NCI-H460 (cell line): ENCODE results near the gene DNAH14. TPM values are rescaled to one million over a fixed set of nuclear protein-coding genes. Genes with fewer than 3 reads are reported as not detected.
"Not testable (repeated sequence)": the region's sequence is repeated elsewhere in the genome, so short reads cannot be mapped to it uniquely, and the experiment has no call there.

Experiments used
- DNase-seq: peaks from one replicate; pipeline ENCODE4 v3.0.0-alpha.2; 2016; ENCODE audit warnings: low read depth; ENCODE audit errors: extremely low read depth
- polyA plus RNA-seq: library from polyadenylated mRNA; depleted of rRNA; stranded (reverse); fragments of >200 nt; gene quantifications from 2 replicates; pipeline ENCODE4 v1.2.3, GENCODE V29; 2014; cell fraction: nucleus; rRNA removed
- total RNA-seq: library from RNA; depleted of rRNA; stranded (reverse); fragments of >200 nt; shearing (Covaris generic); gene quantifications from 2 replicates; pipeline ENCODE4 v1.2.3, GENCODE V29; 2014; rRNA removed

DNAH14 gene
- 106 and 108 TPM in 2 replicates for total RNA-seq
- 49.4 and 73.1 TPM in 2 replicates for polyA plus RNA-seq

DNA sequence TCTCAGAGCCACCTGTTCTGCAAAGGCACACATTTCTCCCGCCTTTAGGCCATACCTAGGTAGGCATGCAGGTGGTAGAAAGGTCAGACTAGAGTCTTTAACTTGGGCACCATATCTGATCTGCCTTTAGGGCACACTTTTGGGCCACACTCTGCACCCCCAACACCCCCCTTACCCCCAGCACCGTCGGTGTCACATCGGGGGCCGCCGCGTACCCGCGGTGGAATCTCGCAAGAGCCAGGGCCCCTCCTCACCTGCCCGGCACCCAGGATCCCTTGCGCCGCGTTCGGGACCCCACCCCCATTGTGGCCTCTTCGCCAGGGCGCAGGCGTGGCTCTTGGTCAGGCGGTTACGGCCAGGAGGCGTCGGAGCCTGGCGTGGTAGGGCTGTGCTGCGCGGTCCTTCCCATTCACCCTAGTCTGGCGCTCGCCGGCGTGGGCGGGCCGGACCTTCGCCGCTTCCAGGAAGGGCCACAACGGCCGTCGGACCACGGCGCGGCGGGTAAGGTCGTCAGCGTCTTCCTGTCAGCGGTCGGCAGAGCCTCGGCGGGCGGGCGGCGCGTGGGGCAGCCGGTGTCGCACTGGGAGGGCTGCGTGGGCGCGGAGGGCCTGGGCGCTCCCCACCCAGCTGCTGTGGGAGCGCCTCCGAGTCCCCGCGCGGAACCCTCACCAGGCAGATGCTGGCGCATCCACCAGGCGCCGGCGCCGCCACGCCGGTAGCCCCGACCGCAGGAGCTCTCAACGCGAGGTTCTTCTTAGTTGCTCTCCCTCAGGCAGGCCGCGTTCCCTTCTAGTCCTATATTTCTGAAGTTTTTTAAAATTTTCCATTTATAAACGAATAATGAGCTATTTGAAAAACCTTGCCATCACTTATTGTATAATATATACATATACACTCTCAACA is at the start of gene DNAH14:
TSS of gene DNAH14 (plus strand) at position 341 of the 903 bp plus-strand sequence. CDS start 23,028 bp downstream, outside the sequence.
- peak; percentile 79 for DNase-seq

DNA sequence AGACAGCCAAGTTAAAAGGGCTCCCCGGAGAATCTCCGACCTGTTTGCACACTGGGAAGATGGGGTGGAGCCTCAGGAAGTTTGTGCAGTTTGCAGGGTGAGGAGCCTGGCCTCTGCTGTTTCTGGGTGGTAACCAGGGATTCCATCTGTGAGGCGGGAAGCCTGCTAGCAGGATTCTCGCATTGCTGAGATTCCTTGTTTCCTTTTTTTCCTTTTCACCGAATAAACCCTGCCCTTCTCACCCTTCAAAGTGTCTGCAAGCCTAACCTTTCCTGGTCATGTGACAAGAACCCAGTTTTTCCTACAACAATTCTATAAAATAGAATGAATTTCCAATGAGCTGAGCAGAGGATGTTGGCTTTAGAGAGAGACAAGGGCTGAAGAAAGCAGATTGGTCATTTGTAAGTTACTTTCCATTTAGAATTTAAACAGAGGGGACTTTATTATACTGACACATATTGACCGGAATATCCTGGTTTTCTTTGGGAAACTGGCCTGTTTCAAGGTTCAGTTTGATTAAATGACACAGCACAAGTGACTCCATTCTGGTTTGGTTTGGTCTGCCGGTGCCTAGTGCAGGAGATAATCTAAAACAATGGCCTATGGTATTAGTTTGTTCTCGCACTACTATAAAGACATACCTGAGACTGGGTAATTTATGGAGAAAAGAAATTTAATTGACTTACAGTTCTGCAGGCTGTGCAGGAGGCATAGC is 48.7 kb upstream of the DNAH14 start:
- no peak for DNase-seq

DNA sequence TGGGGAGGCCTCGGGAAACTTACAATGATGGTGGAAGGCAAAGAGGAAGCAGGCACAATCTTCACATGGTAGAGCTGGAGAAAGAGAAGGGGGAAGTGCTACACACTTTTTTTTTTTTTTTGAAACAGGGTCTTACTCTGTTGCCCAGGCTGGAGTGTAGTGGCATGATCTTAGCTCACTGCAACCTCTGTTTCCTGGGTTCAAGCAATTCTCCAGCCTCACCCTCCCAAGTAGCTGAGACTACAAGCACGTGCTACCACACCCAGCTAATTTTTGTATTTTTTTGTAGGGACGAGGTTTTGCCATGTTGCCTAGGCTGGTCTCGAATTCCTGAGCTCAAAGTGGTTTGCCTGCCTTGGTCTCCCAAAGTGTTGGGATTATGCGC is 48.2 kb upstream of the DNAH14 start:
- not testable (repeated sequence) for DNase-seq

DNA sequence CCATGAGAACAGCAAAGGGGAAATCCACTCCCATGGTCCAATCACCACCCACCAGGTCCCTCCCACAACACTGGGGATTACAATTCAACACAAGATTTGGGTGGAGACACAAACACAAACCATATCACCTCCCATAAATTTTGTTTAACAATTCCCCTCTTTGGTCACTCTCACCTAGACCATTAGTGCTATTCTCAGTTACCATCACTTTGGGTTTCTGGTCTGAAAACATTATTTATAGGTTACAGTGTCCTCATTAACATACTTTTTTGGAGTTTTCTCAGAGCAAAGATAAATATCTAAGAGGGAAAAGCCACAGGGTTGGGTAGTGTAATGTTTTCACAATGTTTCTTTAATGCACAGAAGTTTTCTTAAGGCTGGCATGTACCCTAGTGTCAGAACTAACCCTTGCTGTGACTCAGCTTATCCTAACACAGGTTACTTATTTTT is 47.7 kb upstream of the DNAH14 start:
- no peak for DNase-seq

DNA sequence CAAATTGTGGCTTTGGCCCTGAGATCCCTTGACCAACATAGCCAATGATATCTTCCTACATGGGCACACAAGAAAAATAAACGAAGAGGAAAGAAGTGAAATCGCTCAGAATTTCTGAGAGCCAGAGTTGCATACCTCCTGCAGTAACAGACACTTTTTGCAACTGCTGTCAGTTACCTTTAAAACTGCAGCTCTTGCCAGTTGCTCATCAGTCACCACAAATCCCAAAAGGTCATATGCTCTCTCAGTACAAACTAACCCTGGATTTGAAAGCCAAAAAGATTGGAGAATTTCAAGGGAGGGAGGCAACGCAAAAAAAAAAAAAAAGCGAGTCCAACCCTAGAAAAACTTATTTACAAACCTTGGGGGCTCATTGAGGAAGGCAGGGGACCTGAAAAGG is 47.2 kb upstream of the DNAH14 start:
- no peak for DNase-seq

DNA sequence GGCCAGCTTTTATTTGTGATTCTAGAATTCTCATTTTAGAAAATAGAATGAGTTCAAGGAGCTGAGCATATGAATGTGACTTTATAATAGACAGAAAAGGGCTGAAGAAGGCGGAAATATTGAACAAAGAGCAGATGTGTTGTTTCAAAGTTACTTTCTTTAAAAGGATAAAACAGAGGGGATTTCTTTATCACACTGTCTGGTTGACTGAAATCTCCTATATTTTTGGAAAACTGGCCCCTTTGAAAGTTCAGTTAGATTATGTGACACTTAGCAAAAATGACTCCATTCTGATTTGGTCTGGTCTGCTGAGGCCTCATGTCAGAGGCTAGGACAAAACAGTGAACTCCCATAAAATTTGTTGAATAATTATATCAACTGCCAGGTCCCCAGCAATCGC is 46.4 kb upstream of the DNAH14 start:
- DNase-seq = no peak

DNA sequence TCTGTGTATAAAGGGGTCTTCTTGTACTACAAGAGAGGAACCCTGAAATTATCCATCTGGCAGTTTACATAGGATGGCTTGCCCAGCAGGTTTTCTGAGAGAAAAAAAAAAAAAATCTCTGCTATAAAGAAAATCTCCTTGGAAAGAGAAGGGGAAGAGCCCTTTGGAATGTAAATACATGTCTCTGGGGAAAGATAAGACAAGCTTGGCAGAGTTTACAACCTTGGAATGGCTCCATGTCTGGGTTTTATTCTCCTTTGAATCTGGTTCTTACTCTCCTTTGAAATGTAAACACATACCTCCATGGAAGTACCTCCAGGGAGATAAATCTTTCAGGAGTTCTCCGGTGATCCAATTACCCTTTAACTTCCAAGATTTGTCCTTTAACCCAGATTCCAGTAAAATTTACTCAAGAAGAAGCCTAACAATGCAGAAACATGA is 45.1 kb upstream of the DNAH14 start:
- DNase-seq = no peak

DNA sequence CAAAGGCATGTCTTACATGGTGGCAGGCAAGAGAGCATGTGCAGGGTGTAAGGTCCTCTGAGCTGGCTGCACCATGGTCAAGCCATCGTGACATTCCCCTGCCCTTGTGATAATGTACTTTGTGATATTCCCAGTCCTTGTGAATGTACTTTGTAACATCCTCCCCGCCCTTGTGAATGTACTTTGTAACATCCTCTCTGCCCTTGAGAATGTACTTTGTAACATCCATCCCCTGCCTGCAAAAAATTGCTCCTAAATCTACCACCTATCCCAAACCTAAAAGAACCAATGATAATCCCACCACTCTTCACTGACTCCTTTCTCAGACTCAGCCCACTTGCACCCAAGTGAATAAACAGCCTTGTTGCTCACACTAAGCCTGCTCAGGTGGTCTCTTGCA is 44.1 kb upstream of the DNAH14 start:
- not testable (repeated sequence) for DNase-seq

DNA sequence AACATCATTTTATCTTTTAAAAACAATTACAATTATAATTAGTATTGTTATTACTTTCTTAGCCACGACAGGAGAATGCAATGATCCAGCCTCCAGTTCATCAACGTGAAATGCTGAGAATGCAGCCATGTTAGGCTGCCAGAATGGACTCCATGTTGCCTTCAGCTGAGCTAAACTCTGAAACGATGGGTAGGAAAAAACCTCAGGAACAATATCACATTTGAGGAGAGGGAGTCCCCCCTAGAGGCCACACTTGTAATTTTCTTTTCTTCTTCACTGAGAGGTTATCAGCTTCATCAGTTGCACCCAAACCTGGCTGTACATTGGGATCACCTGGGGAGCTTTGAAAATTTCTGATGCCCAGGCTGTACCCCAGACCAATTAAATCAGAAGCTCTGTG is 34.6 kb upstream of the DNAH14 start:
- DNase-seq = peak; percentile 16

DNA sequence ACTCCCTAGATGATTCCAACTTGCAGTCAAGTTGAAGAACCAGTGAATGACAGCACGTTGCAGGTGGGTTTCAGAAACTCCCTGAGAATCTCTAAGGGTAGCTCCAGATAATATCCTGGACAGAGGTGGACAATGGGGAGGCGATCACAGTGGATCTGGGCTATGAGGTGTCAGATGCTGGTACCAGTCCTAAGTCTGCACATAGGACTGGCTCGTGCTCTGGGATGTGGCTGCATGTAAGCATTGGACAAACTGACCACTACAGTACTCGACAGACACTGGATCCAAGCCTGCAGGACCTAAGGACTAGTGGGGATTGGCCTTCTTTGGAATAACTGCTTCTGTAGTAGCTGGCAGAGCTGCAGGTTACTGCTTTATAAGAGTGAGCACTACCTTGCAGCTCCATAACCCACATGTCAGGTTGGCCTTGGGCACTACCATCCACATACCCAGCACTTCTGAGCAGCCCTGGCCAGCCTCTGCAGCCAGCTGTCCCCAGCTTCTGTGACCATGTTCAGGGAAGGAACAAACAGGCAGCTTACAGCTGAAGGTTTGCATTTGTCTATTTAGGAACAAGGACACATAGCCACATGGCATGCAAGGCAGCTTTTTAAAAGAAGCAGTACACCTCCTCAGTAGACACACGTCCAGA is 33.2 kb upstream of the DNAH14 start:
- DNase-seq = no peak

DNA sequence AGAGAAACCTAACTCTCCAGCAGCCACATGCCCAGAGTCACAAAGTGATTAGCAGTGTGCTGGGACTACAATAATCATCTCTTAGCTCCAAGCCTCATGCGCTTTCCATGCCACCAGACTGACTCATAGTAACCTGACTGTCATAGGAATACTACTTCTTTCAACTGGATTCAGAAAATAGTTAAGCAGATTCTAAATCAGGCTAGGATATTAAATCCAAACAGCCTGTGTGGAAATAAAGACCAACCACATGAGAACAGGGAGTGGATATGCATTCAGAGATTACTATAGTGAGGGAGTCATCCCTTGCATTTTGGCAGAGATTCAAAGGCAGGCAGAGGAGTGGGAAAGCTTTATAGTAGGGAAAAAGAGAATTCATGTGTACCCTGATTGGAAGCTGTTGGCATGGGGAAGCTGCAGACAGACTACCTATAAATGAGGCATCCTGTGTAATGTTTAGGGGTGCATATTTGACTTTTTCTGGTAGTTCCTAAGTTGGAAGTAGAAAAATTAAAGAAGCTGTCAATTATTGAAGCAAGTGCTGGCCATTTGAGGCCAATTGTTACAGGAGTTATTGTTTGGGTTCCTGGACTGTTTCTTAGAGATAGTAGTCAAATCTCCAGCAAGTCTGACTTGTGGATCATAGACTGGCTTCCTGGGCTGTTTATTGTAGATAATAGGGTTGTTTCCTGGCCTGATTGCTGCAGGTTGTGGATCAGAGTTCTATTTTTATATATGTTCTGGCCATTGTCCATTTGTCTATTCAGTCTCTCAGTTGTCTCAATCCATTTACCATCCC is 31.7 kb upstream of the DNAH14 start:
- DNase-seq = no peak

DNA sequence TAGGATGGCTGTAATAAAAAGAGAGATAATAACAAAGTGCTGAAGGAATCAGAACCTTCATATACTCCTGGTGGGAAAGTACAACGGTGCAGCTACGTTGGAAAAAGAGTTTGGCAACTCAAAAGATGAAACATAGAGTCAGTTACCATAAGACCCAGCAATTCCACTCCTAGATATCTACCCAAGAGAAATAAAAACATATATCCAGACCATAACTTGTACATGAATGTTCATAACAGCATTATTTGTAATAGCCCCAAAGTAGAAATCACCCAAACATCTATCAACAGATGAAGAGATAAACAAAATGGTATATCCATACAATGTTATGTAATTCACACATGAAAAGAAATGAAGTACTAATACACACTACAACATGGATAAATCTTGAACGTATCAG is 30.5 kb upstream of the DNAH14 start:
- DNase-seq = no peak

DNA sequence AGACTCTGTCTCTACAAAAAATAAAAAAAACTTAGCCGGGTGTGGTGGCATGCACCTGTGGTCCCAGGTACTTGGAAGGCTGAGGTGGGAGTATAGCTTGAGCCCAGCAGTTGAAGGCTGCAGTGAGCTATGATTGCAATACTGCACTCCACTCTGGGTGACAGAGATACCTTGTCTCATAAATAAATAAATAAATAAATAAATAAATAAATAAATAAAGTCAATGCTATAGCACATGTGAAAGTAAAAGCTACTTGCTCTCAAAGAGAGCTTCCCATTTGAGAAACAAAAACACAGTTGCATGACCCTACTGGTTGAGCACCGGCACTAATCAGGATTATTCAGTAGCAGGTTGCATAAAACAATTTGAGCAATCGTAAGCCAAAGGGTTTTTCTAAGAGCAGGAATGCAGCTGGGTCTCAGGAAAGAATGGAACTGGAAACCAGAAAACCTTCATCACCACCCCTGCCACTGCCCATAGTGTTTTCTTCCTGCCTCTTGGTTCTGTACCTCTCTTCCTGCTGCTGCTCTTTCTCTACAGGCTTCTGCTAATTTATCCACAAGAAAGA is 29.3 kb upstream of the DNAH14 start:
- no peak for DNase-seq

DNA sequence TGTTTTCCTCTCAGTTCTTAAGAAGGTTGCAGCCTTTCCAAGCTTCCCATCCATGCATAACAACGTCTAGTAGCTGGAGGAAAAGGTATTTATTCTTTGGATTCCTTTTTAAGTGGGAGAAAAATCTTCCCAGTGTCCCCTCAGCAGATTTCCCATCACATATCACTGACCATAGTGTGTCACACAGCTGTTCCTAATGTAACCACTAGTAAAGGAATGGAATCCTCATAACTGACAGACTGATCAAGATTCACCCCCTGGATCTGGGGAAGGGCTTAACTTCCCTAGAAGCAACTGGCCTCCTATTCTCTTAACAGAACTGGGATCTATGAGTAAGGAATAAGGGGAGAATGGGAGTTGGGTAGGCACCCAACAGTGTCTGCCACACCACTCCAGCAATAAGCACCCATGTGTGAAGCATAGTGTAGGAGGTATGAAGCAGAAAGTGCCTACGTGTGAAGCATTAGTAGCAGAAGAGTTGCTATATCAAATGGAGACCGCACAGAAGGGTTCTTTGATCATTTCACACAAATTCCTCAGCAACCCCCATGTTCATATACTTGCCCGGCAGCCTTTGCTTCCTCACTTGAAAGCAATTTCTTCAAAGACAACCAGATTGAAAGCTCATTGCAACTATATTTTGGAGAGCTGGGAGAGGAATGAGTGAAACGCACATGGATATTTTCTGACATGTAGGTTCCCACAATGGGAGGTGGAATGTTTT is 28.2 kb upstream of the DNAH14 start:
- no peak for DNase-seq

DNA sequence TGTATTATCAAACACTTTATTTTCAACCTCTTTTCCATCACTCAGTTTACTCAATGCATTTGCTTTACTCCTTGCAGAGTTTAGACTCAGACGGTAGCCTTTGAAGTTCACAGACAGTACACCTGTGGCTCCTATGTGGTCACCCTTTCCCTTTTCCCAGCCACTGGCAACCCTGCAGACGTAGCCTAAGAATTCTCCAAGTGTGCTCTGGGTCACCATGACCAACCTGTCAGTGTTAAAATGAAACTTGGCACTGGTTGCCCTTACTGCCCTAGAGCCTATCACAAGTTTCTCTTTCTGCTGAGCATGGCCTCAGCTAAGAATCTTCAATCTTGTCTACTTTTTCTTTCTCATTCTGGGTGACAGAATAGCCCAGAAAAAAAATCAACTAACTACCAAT is 25.5 kb upstream of the DNAH14 start:
- no peak for DNase-seq

DNA sequence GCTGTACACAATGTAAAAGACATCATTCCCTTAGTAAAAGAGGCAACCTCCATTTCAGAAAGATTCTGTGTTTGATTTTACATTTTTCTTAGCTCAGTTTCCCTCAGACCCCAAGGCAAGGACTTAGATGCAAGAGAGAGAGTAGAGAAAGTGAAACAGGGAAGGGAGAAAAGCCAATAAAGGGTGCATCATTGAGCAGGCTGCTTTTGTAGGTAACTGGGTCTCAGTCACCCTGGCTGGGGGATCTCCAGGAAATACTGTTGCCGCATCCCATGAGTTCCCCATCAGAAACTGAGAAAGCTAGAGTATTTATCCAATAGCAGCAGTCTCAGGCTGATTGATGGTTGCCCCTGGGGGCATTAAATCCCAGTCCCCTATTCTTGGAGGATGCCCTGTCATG is 23.1 kb upstream of the DNAH14 start:
- no peak for DNase-seq

DNA sequence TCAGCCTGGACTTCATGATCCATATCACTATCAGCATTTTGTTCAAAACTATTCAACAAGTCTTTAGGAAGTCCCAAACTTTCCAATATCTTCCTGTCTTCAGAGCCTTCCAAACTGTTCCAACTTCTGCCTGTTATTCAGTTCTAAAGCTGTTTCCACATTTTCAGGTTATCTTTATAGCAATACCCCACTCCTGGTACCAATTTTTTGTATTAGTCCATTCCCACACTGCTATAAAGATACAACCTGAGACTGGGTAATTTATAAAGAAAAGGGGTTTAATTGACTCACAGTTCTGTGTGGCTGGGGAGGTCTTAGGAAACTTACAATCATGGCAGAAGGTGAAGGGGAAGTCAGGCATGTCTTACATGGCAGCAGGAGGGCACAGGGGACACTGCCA is 18.3 kb upstream of the DNAH14 start:
- no peak for DNase-seq

DNA sequence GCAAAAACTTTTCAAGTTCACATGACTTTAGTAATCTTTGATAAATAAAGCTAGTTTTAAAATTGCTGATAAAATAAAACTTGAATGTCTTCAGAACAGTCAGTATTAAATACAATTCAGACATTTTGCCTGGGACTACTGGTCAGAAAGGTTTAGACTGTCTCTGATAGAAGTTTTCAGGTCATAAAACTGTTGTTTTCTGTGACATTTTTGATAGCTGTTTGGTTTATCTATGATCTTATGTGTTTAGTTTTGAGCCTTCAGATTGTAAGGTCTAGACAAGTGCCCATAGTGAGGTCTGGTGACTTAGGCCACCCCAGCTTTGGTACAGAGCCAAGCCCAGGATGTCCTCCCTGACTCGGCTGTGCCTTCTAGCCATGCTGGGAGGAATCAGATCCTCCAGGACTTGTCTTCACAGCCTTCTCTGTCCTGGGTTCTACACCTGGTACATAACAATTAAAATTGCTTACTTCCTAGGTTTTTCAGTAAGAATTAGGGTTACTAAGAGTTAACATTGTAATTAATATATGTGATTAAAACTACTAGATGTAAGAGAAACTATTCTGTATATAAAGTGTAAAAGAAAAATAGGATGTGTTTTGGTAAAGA is 15.1 kb upstream of the DNAH14 start:
- DNase-seq = no peak

DNA sequence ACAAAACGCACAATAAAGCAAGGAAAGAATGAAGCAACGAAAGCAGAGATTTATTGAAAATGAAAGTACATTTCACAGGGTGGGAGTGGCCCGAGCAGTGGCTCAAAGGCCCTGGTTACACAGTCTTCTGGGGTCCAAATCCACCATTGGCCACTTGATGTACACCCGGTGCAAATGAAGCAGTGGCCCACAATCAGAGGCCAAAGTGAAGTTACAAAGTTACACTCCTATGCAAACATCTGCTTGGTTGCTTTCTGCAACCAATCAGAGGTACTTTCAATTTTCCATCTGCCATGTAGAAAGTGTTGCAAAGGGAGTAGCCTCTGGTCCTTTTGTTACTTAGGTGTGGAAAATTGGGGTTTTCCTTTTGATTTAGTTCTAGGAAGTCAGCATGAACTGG is 10.0 kb upstream of the DNAH14 start:
- DNase-seq = no peak
